HG03520 (cell line): ENCODE measurements around the gene NWD2.

Experiments
- ATAC-seq: cut with Tn5 transposase; IDR thresholded peaks from one replicate; pipeline ENCODE4 v1.9.1; 2021; ENCODE audit warnings: mild to moderate bottlenecking, moderate library complexity; ENCODE audit not compliant: unreplicated experiment

The NWD2 gene

DNA sequence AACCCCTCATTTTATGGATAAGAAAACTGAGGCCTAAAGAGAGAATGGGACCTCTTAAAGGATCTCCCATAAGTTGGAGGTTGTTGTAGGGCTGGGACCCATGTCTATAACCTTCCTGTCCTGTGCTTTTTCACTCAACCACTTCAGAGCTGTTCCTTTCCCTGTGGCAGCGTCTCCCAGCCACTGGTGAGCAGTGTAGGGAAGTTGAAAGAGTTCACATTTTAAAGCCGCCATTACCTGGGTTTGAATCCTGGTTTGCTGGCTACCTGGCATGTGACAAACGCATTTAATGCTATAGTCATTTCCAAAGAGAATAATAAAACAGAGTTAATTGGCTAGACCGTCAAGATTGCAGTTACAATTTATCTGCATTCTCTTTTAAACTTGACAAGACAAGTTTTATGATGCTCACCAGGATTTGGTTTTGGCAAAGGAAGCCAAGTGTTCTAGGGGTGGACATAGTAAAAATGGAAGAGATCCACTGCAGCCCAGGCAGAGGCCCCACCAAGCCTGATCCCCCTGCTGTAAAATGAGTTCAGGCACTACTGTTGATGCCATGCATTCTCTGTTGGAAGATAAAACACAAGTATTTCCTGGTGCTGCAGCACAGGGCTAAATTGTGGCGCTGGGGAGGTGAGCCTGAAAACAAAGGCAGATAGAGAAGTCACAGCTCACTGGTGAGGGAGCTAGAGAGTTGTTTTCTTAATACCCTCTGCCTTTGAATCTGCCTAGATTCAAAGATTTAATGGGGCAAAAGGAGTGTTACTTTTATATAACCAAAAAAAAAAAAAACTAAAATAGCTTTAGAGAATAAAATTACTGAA is 218.7 kb downstream of the NWD2 start:
- ATAC-seq, result no peak

- no peak for ATAC-seq
These were observed 220.0 kb downstream of the NWD2 start for GRCh38 chr4:37464373-37465128.

GRCh38 chr4:37465296-37465695 is 220.8 kb downstream of the NWD2 start:
- no peak for ATAC-seq

DNA sequence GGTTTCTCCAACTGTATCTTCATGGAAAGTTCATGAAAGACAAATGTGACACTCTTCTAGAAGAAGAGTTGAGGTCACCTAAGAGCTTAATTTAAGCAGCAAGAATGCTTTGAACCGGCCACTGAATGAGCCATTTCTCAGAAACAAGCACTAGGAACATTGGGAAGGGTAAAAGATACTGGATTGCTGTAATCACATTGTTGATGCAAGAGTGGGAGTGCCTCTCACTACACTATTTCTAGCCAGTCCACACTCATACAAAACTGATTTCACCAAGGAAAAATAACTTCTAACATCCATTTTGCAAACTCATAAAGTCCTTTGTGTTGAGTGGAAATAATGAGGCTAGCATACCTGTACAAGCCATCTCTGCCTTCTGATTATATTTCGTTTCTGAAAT is 221.3 kb downstream of the NWD2 start:
- ATAC-seq, result no peak

GRCh38 chr4:37467223-37467622 is 222.7 kb downstream of the NWD2 start:
- no peak for ATAC-seq

- no peak for ATAC-seq
These were observed 223.3 kb downstream of the NWD2 start for GRCh38 chr4:37467824-37468223.

DNA sequence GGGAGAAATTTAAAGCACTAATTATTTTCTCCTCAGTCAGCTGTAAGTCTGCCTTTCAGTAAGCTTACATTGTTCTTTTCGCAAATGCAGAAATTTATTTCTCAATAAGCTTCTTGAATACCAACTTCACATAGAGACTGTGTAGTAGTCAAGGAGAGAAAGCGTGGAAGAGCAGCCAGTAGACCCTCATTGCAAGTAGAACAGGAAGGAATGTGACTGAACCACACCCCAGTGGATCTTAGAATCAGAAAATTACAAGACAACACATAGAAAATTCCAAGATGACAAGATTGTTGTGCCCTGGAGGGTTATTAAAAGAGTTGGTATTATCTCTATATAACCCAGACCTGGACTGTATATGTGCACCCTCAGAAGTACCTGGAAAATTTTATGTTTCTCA is 224.7 kb downstream of the NWD2 start:
- ATAC-seq, result no peak

DNA sequence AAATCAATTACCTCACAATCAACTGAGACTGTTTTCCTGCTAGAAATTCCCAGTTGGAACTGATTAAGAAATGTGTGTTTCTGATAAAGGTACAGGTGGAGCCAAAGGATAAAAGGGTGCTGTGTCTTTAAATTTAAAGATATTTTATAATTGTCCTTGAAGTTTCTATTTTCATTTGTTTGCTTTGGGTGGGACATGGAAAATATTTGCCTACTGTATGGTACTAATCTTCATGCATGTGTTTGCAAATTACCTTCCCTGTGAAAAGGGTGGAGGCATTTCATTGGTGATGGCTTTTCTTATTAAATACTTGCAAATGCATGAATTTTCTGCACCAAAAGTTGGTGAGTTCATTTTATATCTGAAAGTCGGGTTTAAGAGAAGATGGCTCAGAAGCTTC is 225.7 kb downstream of the NWD2 start:
- ATAC-seq, result no peak

DNA sequence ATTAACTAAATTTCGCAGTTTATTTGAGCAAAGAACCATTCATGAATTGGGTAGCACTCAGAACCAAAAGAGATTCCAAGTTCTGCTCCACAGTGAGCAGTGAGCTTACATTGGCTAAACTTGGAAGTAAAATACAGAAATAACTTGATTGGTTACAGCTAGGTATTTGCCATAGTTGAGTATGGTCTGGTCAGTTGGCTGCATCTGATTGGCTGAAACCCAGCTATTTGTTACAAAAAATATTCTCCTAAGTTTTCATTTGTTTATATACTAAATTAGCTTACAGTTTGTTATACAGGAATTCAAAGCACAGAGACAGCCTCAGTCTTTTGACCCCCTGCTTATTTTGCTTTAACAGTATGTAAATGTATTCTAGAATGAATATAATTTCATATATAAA is 226.6 kb downstream of the NWD2 start:
- ATAC-seq, result no peak

- no peak for ATAC-seq
These were observed 227.4 kb downstream of the NWD2 start for GRCh38 chr4:37471971-37472370.

DNA sequence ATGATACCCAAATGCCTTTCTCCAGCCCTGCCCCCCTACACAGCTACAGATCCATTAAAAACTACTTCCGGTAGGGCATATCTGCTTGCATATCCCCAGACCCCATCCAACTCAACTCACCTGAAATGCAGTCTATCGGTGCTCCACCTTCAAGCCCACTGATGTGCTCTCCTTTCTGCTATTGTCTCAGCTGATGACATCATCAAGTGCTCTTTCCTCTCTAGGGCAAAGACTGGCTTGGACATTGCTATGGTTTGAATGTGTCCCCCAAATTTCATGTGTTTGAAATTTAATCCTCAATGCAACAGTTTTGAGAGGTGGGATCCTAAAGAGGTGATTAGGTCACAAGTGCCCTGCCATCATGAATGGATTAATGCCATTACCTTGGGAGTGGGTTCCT is 229.3 kb downstream of the NWD2 start:
- no peak for ATAC-seq

GRCh38 chr4:37475087-37475486 is 230.5 kb downstream of the NWD2 start:
- no peak for ATAC-seq

DNA sequence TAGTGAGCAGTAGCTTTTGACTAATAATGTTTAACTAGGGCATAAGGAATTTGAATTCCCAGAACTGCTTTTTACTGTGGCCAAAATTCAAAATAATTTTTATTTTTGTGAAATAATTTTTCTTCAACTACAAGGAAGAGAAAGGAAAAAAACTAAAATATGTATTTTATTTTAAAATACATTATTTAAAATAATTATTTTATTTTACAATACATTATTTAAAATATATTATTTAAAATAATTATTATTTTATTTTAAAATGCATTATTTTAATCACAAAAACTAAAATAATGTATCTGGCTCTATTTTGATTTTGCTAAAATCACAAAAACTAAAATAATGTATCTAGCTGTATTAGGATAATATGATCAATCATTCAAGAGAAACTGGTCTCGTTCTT is 231.2 kb downstream of the NWD2 start:
- no peak for ATAC-seq

GRCh38 chr4:37476256-37476655 is 231.7 kb downstream of the NWD2 start:
- no peak for ATAC-seq

DNA sequence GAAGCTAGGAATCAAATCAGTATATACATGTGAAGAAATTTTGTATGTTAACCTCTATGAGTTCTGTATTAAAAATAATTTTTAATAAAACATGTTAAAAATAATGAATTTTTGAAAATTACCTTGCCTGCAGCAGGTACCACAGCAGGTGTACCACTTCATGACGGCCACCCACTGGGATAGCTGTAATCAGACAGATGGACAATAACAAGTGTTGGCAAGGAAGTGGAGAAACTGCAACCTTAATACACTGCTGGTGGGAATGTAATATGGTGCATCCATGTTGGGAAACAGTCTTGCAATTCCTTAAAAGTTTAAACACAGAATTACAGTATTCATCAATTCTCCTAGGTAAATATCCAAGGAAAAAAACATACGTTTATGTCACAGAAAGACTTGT is 232.1 kb downstream of the NWD2 start:
- ATAC-seq, result no peak

DNA sequence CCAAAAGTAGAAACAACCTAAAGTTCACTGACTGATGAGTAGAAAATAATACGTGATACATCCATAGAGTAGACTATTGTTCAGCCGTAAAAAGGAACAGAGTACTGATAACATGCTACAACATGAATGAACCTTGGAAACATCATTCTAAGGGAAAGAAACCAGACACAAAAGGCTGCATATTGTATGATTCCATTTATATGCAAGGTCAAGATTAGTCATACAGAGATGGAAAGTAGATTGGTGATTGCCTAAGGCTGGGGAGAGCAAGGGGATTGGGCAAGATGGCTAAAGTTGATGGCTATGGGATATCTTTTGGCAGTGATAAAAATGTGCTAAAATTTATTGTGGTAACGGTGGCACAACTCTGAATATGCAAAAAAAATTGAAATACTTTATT is 232.6 kb downstream of the NWD2 start:
- no peak for ATAC-seq

DNA sequence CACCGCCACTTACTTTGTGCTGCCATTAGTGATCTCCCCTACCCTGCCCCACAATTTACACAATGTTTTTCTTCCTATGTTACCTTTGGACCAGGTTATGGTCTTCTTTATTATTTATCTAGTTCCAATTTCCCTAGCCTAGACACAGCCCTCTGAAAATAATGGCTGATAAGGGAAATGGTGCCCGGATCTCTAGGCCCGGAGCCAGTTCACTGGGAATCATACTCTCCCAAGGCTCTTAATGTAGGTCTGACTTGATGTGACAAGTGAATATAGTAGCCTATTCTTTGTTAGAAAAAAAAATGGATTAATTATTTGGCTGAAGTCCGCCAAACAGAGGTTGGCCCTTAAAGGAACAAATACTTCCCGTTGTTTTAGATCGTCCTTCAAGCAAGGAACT is 233.6 kb downstream of the NWD2 start:
- no peak for ATAC-seq

DNA sequence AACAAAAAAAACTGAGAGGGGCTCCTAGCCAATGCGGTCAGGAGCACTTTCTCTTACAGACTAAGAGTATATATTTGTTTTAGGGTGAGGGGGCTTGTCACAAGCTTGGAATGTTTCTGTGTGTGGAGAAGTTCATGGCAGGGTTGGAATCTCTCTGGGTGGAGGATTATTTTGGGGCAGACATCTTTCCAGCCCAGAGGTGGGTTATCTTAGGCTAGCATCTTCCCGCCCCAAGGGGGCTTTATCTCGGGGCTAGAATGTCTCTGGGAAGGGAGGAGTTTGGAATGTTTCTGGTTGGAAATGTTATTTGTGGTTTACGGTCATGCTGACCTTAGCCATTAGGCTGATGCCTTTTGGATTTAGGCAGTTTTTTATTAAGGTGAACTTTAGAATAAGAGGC is 236.0 kb downstream of the NWD2 start:
- ATAC-seq, result no peak

DNA sequence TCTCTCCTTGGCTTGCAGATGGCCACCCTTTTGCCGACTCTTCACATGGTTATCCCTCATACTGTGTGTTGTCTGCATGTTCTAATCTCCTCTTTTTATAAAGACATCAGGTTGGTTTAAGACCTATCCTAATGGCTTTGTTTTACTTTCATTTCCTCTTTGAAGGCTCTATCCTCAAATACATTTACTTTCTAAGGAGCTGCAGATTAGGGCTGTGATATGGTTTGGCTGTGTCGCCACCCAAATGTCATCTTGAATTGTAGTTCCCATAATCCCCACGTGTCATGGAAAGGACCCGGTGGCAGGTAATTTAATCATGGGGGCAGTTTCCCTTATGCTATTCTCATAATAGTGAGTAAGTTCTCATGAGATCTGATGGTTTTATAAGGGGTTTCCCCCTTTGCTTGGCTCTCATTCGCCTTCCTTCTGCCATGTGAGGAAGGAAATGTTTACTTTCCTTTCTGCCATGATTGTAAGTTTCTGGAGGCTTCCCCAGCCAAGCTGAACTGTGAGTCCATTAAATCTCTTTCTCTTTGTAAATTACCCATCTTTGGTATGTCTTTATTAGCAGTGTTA is 237.1 kb downstream of the NWD2 start:
- no peak for ATAC-seq

GRCh38 chr4:37482236-37482913 is 237.8 kb downstream of the NWD2 start:
- no peak for ATAC-seq

DNA sequence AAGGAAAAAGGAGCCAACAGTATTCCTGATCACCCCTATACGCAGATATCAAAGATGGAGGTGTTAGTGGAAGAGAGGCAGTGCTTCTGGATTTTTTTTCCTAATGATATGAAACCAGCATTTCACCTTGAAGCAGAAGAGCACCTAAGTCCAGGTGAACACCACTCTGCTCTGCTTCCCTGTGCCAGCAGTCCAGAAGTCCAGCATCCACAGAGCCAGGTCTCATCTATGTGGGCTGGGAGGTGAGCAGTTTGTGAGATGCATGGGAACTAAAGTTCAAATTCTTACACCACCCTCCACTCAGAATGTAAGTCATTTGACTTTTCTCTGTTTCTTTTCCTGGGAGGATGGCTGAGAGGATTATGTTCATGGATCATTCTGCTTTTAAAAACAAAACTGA is 239.1 kb downstream of the NWD2 start:
- no peak for ATAC-seq

DNA sequence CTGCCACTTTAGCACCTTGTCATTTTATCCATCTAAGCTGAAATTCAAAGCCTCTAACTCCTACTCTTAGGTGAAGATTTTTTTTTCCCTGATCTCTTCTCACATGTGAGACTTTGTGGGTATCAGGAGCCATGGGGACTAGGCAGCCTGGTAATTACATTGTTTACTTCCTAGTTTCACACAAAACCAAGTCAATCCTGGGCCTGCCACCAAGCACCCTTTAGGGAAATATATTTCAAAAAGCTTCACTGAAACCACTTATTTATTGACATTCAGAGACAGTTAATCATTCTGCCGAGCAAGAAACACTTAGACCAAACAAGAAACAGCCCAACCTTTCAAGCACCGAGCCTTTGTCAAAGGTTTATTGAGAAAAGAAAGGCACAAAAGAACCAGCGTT is 241.6 kb downstream of the NWD2 start:
- no peak for ATAC-seq
